Erythroblast (primary cell): Measurements from ENCODE around the gene CTBP2.

Source experiments
- GATA1 ChIP-seq: IDR thresholded peaks from 2 replicates; pipeline ENCODE4 v1.6.1; 2011; ENCODE audit warnings: low read depth, mild to moderate bottlenecking, control low read depth, low read length, moderate library complexity
- POLR2A ChIP-seq: IDR thresholded peaks from 2 replicates; pipeline ENCODE4 v1.6.1; 2011; ENCODE audit warnings: mild to moderate bottlenecking, low read length

DNA sequence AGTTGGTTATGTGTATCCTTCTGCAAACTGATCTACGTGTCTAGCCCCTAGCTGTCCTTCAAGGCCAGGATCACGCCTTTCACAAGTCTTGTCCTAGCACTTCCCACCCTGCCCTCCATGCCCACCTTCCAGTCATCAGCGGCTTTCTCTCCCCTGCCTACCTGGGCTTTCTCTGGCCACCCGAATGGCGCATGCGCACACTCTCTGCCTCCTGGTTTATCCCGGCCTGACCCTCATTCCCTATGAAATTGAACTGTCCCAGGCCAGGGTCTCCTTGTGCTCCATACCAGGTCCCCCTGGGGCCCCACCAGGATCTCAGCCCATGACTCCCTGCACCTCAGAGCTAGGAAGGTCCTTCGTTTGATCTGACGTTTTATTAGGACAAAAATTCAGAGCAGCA lies 31.6 kb upstream of the CTBP2 start:
- TF ChIP-seq POLR2A = no peak
- no peak for TF ChIP-seq GATA1
